DND-41 (cell line): ENCODE measurements around the gene POLR2M.
A peak's percentile ranks its signal among the peaks of the same experiment; 100 is the strongest.

Source experiments
- ATAC-seq: fragments of 200-7000 bp; cut with Tn5 transposase; 3 replicates; pipeline ENCODE4 v1.9.1; 2021; ENCODE audit warnings: low read depth; ENCODE audit not compliant: insufficient read depth
- DNase-seq: peaks from one replicate; pipeline ENCODE4 v3.0.0-alpha.2; 2020
- H2AFZ ChIP-seq: 2 replicates; pipeline ENCODE4 v1.6.0; 2012; ENCODE audit warnings: low read depth, low read length
- H3K27ac ChIP-seq: 2 replicates; pipeline ENCODE4 v1.5.1; 2012; ENCODE audit warnings: low read length, inconsistent platforms
- H3K27me3 ChIP-seq: fragments of 200-600 bp; sonication (generic); 2 replicates; pipeline ENCODE4 v1.6.0; 2012; ENCODE audit warnings: low read length, mild to moderate bottlenecking, inconsistent platforms; ENCODE audit not compliant: insufficient read depth, poor library complexity
- H3K36me3 ChIP-seq: 2 replicates; pipeline ENCODE4 v1.5.1; 2012; ENCODE audit warnings: low read length, inconsistent platforms; ENCODE audit not compliant: insufficient read depth
- H3K4me1 ChIP-seq: 2 replicates; pipeline ENCODE4 v1.5.1; 2012; ENCODE audit warnings: mild to moderate bottlenecking, low read length; ENCODE audit not compliant: insufficient read depth
- H3K4me2 ChIP-seq: 2 replicates; pipeline ENCODE4 v1.6.0; 2012; ENCODE audit warnings: mild to moderate bottlenecking, moderate library complexity, low read length, inconsistent platforms; ENCODE audit not compliant: insufficient read depth
- H3K4me3 ChIP-seq, 2 experiments: fragments of 200-600 bp in 1 of 2; shearing (Covaris generic) in 1 of 2; 2 replicates each; pipeline ENCODE4 v1.5.1; 2012 to 2016; ENCODE audit warnings: inconsistent platforms in 2 of 2, low read length in 2 of 2, mild to moderate bottlenecking in 2 of 2, low read depth in 1 of 2, moderate library complexity in 1 of 2
- H3K79me2 ChIP-seq: 2 replicates; pipeline ENCODE4 v1.6.0; 2012; ENCODE audit warnings: low read length, inconsistent platforms; ENCODE audit not compliant: insufficient read depth
- H3K9ac ChIP-seq: 2 replicates; pipeline ENCODE4 v1.6.0; 2012; ENCODE audit warnings: low read depth, mild to moderate bottlenecking, inconsistent platforms, low read length, moderate library complexity
- H3K9me3 ChIP-seq: 2 replicates; pipeline ENCODE4 v1.5.1; 2012; ENCODE audit warnings: low read length, moderate library complexity, mild to moderate bottlenecking, inconsistent platforms; ENCODE audit not compliant: insufficient read depth, severe bottlenecking
- H4K20me1 ChIP-seq: 2 replicates; pipeline ENCODE4 v1.6.0; 2012; ENCODE audit warnings: low read length; ENCODE audit not compliant: insufficient read depth
- EZH2 ChIP-seq: IDR thresholded peaks from 3 replicates; pipeline ENCODE4 v1.6.1; 2012; ENCODE audit warnings: borderline replicate concordance, low read depth, mild to moderate bottlenecking, moderate library complexity, low read length, inconsistent platforms; ENCODE audit not compliant: severe bottlenecking
- TF ChIP-seq, protein P1 (sequence below): IDR thresholded peaks from 2 replicates; pipeline ENCODE4 v1.5.1; 2012; ENCODE audit warnings: borderline replicate concordance, low read length, moderate library complexity, mild to moderate bottlenecking; ENCODE audit not compliant: poor library complexity, severe bottlenecking; ENCODE audit errors: extremely low read depth

The POLR2M gene

DNA sequence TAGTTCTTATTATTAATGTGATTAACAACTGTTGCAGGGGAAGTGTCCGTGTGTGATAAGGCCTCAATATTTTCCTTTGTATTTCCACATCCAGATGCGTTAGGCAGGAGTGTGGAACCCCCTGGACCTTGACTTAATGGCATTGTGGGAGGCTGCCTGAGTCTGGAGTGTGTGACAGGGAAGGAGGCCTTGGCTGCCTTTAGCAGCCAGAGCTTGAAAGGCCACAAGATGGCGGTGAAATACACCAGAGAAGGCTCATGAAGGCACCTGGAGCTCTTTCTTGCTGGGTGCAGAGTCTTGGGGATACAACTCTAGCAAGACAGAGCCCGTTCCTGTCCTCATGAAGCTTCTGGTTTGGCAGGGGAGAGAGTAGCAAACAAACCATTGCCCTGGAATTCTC, 36.9 kb downstream of the POLR2M start:
- H2AFZ ChIP-seq: no peak overlapping the region
- peak; percentile 10 for DNase-seq

DNA sequence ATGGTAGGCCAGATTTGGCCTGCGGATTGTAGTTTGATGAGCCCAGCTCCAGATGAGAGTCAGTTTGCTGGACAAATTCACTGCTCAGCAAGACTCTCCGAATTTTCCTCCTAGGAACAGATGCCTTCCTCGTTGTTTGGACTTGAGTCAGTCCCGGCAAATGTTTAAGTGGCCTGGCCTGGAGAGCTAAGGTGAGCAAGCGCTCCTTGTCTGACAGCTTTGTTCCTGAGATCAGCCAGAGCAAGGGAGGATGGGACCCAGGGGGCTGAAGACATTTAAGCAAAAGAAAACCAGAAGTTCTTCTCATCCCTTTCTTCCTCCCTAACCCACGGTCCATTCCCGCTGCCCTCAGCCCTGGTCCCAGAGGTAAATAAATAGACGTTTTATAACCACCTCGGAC, 40.3 kb downstream of the POLR2M start:
- ATAC-seq (no peak), DNase-seq (no peak)
- Histone ChIP-seq H3K9me3 (no peaks in the 10 kb centered on the region), H3K4me1 (no peaks in the 10 kb centered on the region), H3K4me3 (no peak overlapping the region), H3K36me3 (no peaks in the 10 kb centered on the region), H3K4me2 (no peak overlapping the region), H4K20me1 (no peaks in the 10 kb centered on the region), H3K79me2 (no peaks in the 10 kb centered on the region), H3K9ac (no peak overlapping the region), H3K27me3 (no peaks in the 10 kb centered on the region), H3K27ac (no peak overlapping the region), H2AFZ (no peak overlapping the region)
- TF ChIP-seq, protein P1, sequence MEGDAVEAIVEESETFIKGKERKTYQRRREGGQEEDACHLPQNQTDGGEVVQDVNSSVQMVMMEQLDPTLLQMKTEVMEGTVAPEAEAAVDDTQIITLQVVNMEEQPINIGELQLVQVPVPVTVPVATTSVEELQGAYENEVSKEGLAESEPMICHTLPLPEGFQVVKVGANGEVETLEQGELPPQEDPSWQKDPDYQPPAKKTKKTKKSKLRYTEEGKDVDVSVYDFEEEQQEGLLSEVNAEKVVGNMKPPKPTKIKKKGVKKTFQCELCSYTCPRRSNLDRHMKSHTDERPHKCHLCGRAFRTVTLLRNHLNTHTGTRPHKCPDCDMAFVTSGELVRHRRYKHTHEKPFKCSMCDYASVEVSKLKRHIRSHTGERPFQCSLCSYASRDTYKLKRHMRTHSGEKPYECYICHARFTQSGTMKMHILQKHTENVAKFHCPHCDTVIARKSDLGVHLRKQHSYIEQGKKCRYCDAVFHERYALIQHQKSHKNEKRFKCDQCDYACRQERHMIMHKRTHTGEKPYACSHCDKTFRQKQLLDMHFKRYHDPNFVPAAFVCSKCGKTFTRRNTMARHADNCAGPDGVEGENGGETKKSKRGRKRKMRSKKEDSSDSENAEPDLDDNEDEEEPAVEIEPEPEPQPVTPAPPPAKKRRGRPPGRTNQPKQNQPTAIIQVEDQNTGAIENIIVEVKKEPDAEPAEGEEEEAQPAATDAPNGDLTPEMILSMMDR: no peak
- TF ChIP-seq EZH2: no peak

More for the DNA sequence above, 36.9 kb downstream of the POLR2M start:
- H3K79me2 ChIP-seq: no peaks in the 10 kb centered on the region
- no peak overlapping the region for H3K4me3 ChIP-seq
- no peaks in the 10 kb centered on the region for H3K36me3 ChIP-seq
- no peak for TF ChIP-seq EZH2
- TF ChIP-seq, protein P1: peak; percentile 13
- no peak overlapping the region for H3K9ac ChIP-seq
- H3K9me3 ChIP-seq: no peaks in the 10 kb centered on the region
- no peaks in the 10 kb centered on the region for H3K4me1 ChIP-seq
- ATAC-seq: 0 out of 3 replicates have a peak, but pooled peaks have one; percentile 29
- no peaks in the 10 kb centered on the region for H3K27me3 ChIP-seq
- H4K20me1 ChIP-seq: no peaks in the 10 kb centered on the region
- H3K27ac ChIP-seq: no peak overlapping the region
- H3K4me2 ChIP-seq: no peak overlapping the region

DNA sequence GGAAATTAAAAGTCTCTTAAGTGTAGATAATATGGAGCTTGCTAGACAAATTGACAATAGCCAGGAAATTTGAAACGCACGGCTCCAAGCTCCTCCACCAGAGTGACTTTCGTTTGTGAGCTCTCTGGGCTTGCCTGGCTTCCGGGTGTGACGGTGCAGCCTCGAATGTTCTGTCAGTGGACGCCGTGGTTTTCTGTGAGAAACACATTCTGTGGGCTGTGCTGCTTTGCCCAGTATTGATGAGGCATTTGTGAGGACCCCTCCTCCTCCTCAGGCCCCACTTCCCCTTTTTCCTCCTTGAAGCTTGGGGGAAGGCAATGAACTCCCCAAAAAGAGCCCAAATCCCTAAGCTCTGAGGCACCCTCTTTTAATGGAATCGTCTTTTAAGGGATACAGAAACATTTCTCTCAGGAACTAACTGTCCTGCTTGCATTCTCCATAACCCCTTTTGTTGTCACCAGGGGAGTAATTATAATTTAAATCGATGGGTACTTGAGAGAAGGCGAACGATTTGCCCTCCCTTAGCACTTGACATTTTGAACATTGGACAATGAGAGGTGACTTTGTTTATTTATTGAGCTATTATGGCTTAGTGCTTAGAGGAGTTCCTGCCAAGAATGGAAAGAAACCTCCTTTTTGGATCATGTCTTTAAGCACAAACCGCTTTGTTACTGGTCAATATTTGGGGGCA, 40.8 kb downstream of the POLR2M start:
- Histone ChIP-seq H3K27ac (no peak overlapping the region), H4K20me1 (no peaks in the 10 kb centered on the region), H2AFZ (no peak overlapping the region), H3K9me3 (no peaks in the 10 kb centered on the region), H3K4me2 (no peak overlapping the region), H3K4me1 (no peaks in the 10 kb centered on the region), H3K36me3 (no peaks in the 10 kb centered on the region), H3K9ac (no peak overlapping the region), H3K79me2 (no peaks in the 10 kb centered on the region), H3K27me3 (no peaks in the 10 kb centered on the region), H3K4me3 (no peak overlapping the region)
- DNase-seq (no peak), ATAC-seq (no peak)
- TF ChIP-seq, protein P1: no peak
- TF ChIP-seq EZH2: no peak
